GM19099 (cell line): ENCODE results near the gene FBXL17.
A peak's percentile ranks its signal among the peaks of the same experiment; 100 is the strongest.

ENCODE experiments used
- POLR2A ChIP-seq: IDR thresholded peaks from 3 replicates; pipeline ENCODE4 v1.6.1; 2011; ENCODE audit warnings: low read depth; ENCODE audit not compliant: insufficient read length; ENCODE audit errors: extremely low read depth

Gene FBXL17

GRCh38 chr5:108381954-108382783 is at the start of gene FBXL17:
Gene FBXL17 (minus strand): TSS chr5:108382098.
- peak; percentile 87 for TF ChIP-seq POLR2A

- no peak for TF ChIP-seq POLR2A
Observed at GRCh38 chr5:108430931-108431608, 49.2 kb upstream of the FBXL17 start.

GRCh38 chr5:108421713-108422112 is 39.8 kb upstream of the FBXL17 start:
- no peak for TF ChIP-seq POLR2A

- no peak for TF ChIP-seq POLR2A
Observed at GRCh38 chr5:108420755-108421154, 38.9 kb upstream of the FBXL17 start.

- TF ChIP-seq POLR2A: no peak
Observed at GRCh38 chr5:108420158-108420557, 38.3 kb upstream of the FBXL17 start.

GRCh38 chr5:108418197-108418596 is 36.3 kb upstream of the FBXL17 start:
- TF ChIP-seq POLR2A: no peak

- TF ChIP-seq POLR2A: no peak
Observed at GRCh38 chr5:108417166-108417670, 35.3 kb upstream of the FBXL17 start.

- TF ChIP-seq POLR2A: no peak
Observed at GRCh38 chr5:108415726-108416125, 33.8 kb upstream of the FBXL17 start.

- no peak for TF ChIP-seq POLR2A
Observed at GRCh38 chr5:108409786-108410185, 27.9 kb upstream of the FBXL17 start.

GRCh38 chr5:108398964-108399363 is 17.1 kb upstream of the FBXL17 start:
- no peak for TF ChIP-seq POLR2A

GRCh38 chr5:108387758-108388157 is 5.9 kb upstream of the FBXL17 start:
- no peak for TF ChIP-seq POLR2A

GRCh38 chr5:108386345-108387061 is 4.6 kb upstream of the FBXL17 start:
- no peak for TF ChIP-seq POLR2A

GRCh38 chr5:108384741-108385140 is 2.8 kb upstream of the FBXL17 start:
- no peak for TF ChIP-seq POLR2A

- TF ChIP-seq POLR2A: no peak
Observed at GRCh38 chr5:108382784-108383330, 959 bp upstream of the FBXL17 start.

GRCh38 chr5:108381350-108381953 is 446 bp downstream of the FBXL17 start:
- TF ChIP-seq POLR2A: no peak
